Measurements from ENCODE around the gene ISG15. TPM values are rescaled to one million over a fixed set of nuclear protein-coding genes. Genes with fewer than 3 reads are reported as not detected.

ISG15 gene
- total and polyA plus RNA-seq, 12 donors: 9.8 to 186 (median 29.1) TPM

GRCh38 chr1:1024771-1025699 lies 11.7 kb downstream of the ISG15 start:
- H3K36me3 ChIP-seq: peaks cover 0 to 9% (median 0%) of the 10 kb centered on the region in 9 donors
- TF ChIP-seq, protein P1, sequence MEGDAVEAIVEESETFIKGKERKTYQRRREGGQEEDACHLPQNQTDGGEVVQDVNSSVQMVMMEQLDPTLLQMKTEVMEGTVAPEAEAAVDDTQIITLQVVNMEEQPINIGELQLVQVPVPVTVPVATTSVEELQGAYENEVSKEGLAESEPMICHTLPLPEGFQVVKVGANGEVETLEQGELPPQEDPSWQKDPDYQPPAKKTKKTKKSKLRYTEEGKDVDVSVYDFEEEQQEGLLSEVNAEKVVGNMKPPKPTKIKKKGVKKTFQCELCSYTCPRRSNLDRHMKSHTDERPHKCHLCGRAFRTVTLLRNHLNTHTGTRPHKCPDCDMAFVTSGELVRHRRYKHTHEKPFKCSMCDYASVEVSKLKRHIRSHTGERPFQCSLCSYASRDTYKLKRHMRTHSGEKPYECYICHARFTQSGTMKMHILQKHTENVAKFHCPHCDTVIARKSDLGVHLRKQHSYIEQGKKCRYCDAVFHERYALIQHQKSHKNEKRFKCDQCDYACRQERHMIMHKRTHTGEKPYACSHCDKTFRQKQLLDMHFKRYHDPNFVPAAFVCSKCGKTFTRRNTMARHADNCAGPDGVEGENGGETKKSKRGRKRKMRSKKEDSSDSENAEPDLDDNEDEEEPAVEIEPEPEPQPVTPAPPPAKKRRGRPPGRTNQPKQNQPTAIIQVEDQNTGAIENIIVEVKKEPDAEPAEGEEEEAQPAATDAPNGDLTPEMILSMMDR (IDR thresholded peaks at IDR 0.05): no peak
- no peaks in the 10 kb centered on the region for H3K9me3 ChIP-seq
- 46 to 54% methylated on average over 24 to 31 of the region's 31 CpGs for WGBS, 2 donors
- H3K27me3 ChIP-seq: peaks cover 0 to 38% (median 0%) of the 10 kb centered on the region in 7 donors
- intact Hi-C loops (cut with DNase I): loop anchor here in 2 of 10 donors (5.0 to 10.0 kb wide), 2 partner anchors 33 to 270 kb away; no protein-coding TSS in a partner anchor
- peak in 7 of 8 donors; percentile 3 to 61 (median 45) for ATAC-seq
- no peak for DNase-seq
- H3K4me3 ChIP-seq: peak overlapping the region in 6 of 10 donors; percentile 5 to 29 (median 20)
- H3K27ac ChIP-seq: peak overlapping the region in 6 of 10 donors; percentile 37 to 49 (median 42)
- peaks cover 21 to 68% (median 36%) of the 10 kb centered on the region in 9 donors for H3K4me1 ChIP-seq

- 83 to 88% methylated on average over 10 of the region's 10 CpGs for WGBS, 2 donors
- TF ChIP-seq, protein P1 (IDR thresholded peaks at IDR 0.05): no peak
- ATAC-seq (peak in 3 of 8 donors; percentile 5 to 12 (median 7)), DNase-seq (no peak)
- Histone ChIP-seq H3K4me1 (peaks cover 15 to 64% (median 29%) of the 10 kb centered on the region in 9 donors), H3K36me3 (peaks cover 0 to 9% (median 0%) of the 10 kb centered on the region in 9 donors), H3K27me3 (peaks cover 0 to 32% (median 0%) of the 10 kb centered on the region in 7 donors), H3K4me3 (no peak overlapping the region), H3K9me3 (no peaks in the 10 kb centered on the region), H3K27ac (peak overlapping the region in 1 of 10 donors; percentile 37)
- intact Hi-C loops (cut with DNase I): loop anchor here in 2 of 10 donors (5.0 to 10.0 kb wide), 2 partner anchors 33 to 269 kb away; no protein-coding TSS in a partner anchor
Observed at GRCh38 chr1:1025730-1026129, 12.4 kb downstream of the ISG15 start.

DNA sequence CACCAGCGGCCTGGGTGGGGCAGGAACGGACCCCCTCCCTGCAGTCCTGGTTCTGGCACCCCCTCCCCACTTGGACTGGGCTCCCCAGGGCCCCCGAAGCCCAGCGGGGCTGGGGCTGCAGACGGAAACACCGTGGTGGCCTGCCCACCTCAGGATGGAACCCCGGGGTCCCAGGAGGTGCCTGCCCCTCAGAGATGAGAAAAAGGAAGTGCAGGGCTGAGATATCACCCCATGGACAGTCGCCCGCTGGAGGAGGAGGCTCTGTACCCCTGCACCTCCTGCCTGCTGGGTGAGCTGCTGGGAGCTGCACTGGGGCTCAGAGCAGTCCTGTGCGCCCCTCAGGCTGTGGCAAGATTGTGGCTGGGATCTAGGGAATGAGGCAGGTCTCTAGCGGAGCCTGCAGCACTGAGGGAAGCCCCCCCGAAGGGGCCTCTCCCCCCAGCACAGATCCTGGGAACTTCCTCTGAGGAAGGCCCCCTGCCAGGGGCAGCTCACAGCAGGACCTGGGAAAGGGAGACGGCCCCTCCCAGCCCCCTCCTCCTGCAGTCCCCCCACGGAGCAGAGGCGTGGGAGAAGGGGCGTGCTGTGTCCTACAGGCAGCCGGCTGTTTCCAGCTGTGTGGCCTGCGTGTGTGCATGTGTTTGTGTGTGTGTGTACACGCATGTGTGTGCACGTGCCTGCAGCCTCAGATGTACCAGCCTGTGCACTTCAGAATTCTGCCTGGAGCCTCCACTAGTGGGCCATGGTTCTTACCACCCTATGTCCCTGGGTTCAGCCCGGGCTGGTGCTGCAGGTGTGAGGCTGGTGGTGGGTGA lies 13.5 kb downstream of the ISG15 start:
- Histone ChIP-seq H3K9me3 (no peaks in the 10 kb centered on the region), H3K27ac (no peak overlapping the region), H3K4me3 (no peak overlapping the region), H3K4me1 (peaks cover 6 to 59% (median 21%) of the 10 kb centered on the region in 9 donors), H3K27me3 (peaks cover 0 to 24% (median 0%) of the 10 kb centered on the region in 7 donors), H3K36me3 (peaks cover 0 to 9% (median 0%) of the 10 kb centered on the region in 9 donors)
- no peak for ATAC-seq
- TF ChIP-seq, protein P1 (IDR thresholded peaks at IDR 0.05): no peak
- DNase-seq: no peak
- 71% methylated on average over 21 of the region's 21 CpGs for WGBS, 2 donors
- intact Hi-C loops (cut with DNase I): loop anchor here in 2 of 10 donors (5.0 to 10.0 kb wide), 2 partner anchors 35 to 268 kb away; no protein-coding TSS in a partner anchor

Measured in heart right ventricle (tissue), 16 donors.